GM08714 (cell line): ENCODE measurements around the gene AHSA1.

ENCODE experiments used
- H3K4me3 ChIP-seq: fragments of 200-500 bp; sonication (Bioruptor generic); 2 replicates; pipeline ENCODE4 v1.5.1; 2014; ENCODE audit warnings: mild to moderate bottlenecking, low read length, inconsistent platforms
- ZNF274 ChIP-seq: IDR thresholded peaks from 2 replicates; pipeline ENCODE4 v1.6.1; 2012; ENCODE audit warnings: mild to moderate bottlenecking, low read depth, low read length

AHSA1 gene

GRCh38 chr14:77485901-77486678, 28.2 kb downstream of the AHSA1 start:
- no peak overlapping the region for H3K4me3 ChIP-seq
- no peak for TF ChIP-seq ZNF274

GRCh38 chr14:77488558-77488957, 30.7 kb downstream of the AHSA1 start:
- no peak overlapping the region for H3K4me3 ChIP-seq
- no peak for TF ChIP-seq ZNF274

GRCh38 chr14:77489041-77489440, 31.1 kb downstream of the AHSA1 start:
- TF ChIP-seq ZNF274: no peak
- H3K4me3 ChIP-seq: no peak overlapping the region

GRCh38 chr14:77490347-77490986, 32.6 kb downstream of the AHSA1 start:
- TF ChIP-seq ZNF274: no peak
- H3K4me3 ChIP-seq: no peak overlapping the region

- TF ChIP-seq ZNF274: no peak
- H3K4me3 ChIP-seq: no peak overlapping the region
Measured at GRCh38 chr14:77491056-77491455, 33.2 kb downstream of the AHSA1 start.

GRCh38 chr14:77495334-77495733, 37.4 kb downstream of the AHSA1 start:
- TF ChIP-seq ZNF274: no peak
- no peak overlapping the region for H3K4me3 ChIP-seq

GRCh38 chr14:77498120-77498979, 40.5 kb downstream of the AHSA1 start, which contains the start of gene ISM2:
ISM2 (minus strand) TSS chr14:77498816; CDS start chr14:77498793, 23 bp downstream.
- TF ChIP-seq ZNF274: no peak
- peak within 1 kb of the TSS; percentile 54; the same call in 1 of the 2 replicates for H3K4me3 ChIP-seq

GRCh38 chr14:77498984-77499527, 41.2 kb downstream of the AHSA1 start:
- H3K4me3 ChIP-seq: peak overlapping the region; percentile 54; the same call in 1 of the 2 replicates
- no peak for TF ChIP-seq ZNF274

GRCh38 chr14:77502109-77502782, 44.4 kb downstream of the AHSA1 start:
- no peak for TF ChIP-seq ZNF274
- H3K4me3 ChIP-seq: no peak overlapping the region

- TF ChIP-seq ZNF274: no peak
- H3K4me3 ChIP-seq: no peak overlapping the region
Measured at GRCh38 chr14:77503138-77503537, 45.2 kb downstream of the AHSA1 start.

- no peak overlapping the region for H3K4me3 ChIP-seq
- no peak for TF ChIP-seq ZNF274
Measured at GRCh38 chr14:77505031-77505430, 47.1 kb downstream of the AHSA1 start.

- H3K4me3 ChIP-seq: no peak overlapping the region
- TF ChIP-seq ZNF274: no peak
Measured at GRCh38 chr14:77507762-77508161, 49.9 kb downstream of the AHSA1 start.

GRCh38 chr14:77508249-77508648, 50.4 kb downstream of the AHSA1 start:
- H3K4me3 ChIP-seq: no peak overlapping the region
- no peak for TF ChIP-seq ZNF274
